MCF 10A (cell line): ENCODE measurements around the gene MSL2. TPM values are rescaled to one million over a fixed set of nuclear protein-coding genes. Genes with fewer than 3 reads are reported as not detected.

Experiments
- BruUV-seq: library from RNA; stranded (reverse); fragments of 400-500 nt; replicated peaks from 2 replicates; lab custom pipeline; 2021; lab: Mats Ljungman, UMichigan
- CTCF ChIA-PET: fragments of 300-600 bp; sonication (Branson Sonifier 250); formaldehyde crosslinking; extraction: SDS; loops from one replicate; lab custom pipeline; 2021; ENCODE audit warnings: antibody characterized with exemption, inconsistent platforms; lab: Yijun Ruan, JAX
- POLR2A ChIA-PET: fragments of 300-600, 350-650 bp; sonication (Branson Sonifier 250); formaldehyde crosslinking; extraction: SDS; loops from one replicate; lab custom pipeline; 2020; ENCODE audit warnings: antibody characterized with exemption, inconsistent platforms; lab: Yijun Ruan, JAX
- DNase-seq: peaks from one replicate; pipeline ENCODE4 v3.0.0-alpha.2; 2018; ENCODE audit not compliant: unreplicated experiment
- H3K27ac Mint-ChIP-seq: one replicate; pipeline ENCODE4 v1.8.0; 2022; ENCODE audit warnings: mild to moderate bottlenecking, low read depth, mixed read lengths; ENCODE audit not compliant: unreplicated experiment
- H3K27me3 Mint-ChIP-seq: one replicate; pipeline ENCODE4 v1.8.0; 2022; ENCODE audit warnings: mixed read lengths; ENCODE audit not compliant: insufficient read depth, unreplicated experiment
- H3K36me3 Mint-ChIP-seq: one replicate; pipeline ENCODE4 v1.8.0; 2022; ENCODE audit warnings: mild to moderate bottlenecking, moderate library complexity, mixed read lengths; ENCODE audit not compliant: insufficient read depth, unreplicated experiment
- H3K4me1 Mint-ChIP-seq: one replicate; pipeline ENCODE4 v1.8.0; 2022; ENCODE audit warnings: mixed read lengths; ENCODE audit not compliant: insufficient read depth, unreplicated experiment
- H3K4me3 Mint-ChIP-seq: one replicate; pipeline ENCODE4 v1.8.0; 2022; ENCODE audit warnings: mild to moderate bottlenecking, moderate library complexity, mixed read lengths; ENCODE audit not compliant: unreplicated experiment
- H3K9me3 Mint-ChIP-seq: one replicate; pipeline ENCODE4 v1.8.0; 2022; ENCODE audit warnings: mixed read lengths; ENCODE audit not compliant: unreplicated experiment
- CTCF ChIP-seq: fragments of 200-600 bp; IDR thresholded peaks from one replicate; pipeline ENCODE4 v1.8.0; 2022; ENCODE audit warnings: antibody characterized with exemption, mild to moderate bottlenecking; ENCODE audit not compliant: unreplicated experiment
- intact Hi-C: fragments of 100-400 bp; cut with micrococcal nuclease; formaldehyde crosslinking; loops from 2 replicates; pipeline ENCODE4 v1.14.1; 2022
- total RNA-seq: library from RNA; stranded (reverse); gene quantifications from 2 replicates; pipeline ENCODE4 v1.2.3, GENCODE V29; 2022

Gene MSL2
- total RNA-seq, 1 experiment from 2014 or later = 33.4 TPM

GRCh38 chr3:136189859-136190617 lies 6.1 kb downstream of the MSL2 start:
- Mint-ChIP-seq H3K9me3 (no peaks in the 10 kb centered on the region), H3K4me1 (peaks cover 37% of the 10 kb centered on the region), H3K27me3 (no peaks in the 10 kb centered on the region), H3K27ac (peak overlapping the region; percentile 59), H3K36me3 (peaks cover 23% of the 10 kb centered on the region), H3K4me3 (no peak overlapping the region)
- BruUV-seq = no TSS peak
- intact Hi-C loops = loop anchor here (10.0 kb wide), 1 partner anchor 205 kb away; no protein-coding TSS in a partner anchor
- CTCF ChIA-PET = interaction anchor here (0.5 to 1.0 kb wide), 2 partner anchors 17 to 562 kb away, joined by 3 to 4 read pairs; partner anchors contain the start of gene STAG1
- TF ChIP-seq CTCF = no peak
- no peak for DNase-seq
- POLR2A ChIA-PET = interaction anchor here (0.8 kb wide), 1 partner anchor 18 kb away, joined by 3 read pairs; no protein-coding TSS in a partner anchor

GRCh38 chr3:136189043-136189442 lies 7.1 kb downstream of the MSL2 start:
- POLR2A ChIA-PET = no interaction called here
- H3K4me1 Mint-ChIP-seq = peaks cover 37% of the 10 kb centered on the region
- H3K4me3 Mint-ChIP-seq = no peak overlapping the region

GRCh38 chr3:136187868-136188267 lies 8.3 kb downstream of the MSL2 start:
- no peak for DNase-seq
- H3K27me3 Mint-ChIP-seq = no peaks in the 10 kb centered on the region
- no peak for TF ChIP-seq CTCF
- CTCF ChIA-PET = interaction anchor here (0.7 to 1.7 kb wide), 4 partner anchors 8 to 565 kb away, joined by 3 to 5 read pairs (median 4); partner anchors contain the start of gene STAG1
- intact Hi-C loops = no loop called here
- no peaks in the 10 kb centered on the region for H3K9me3 Mint-ChIP-seq
- H3K4me1 Mint-ChIP-seq = peaks cover 40% of the 10 kb centered on the region
- no TSS peak for BruUV-seq
- peaks cover 16% of the 10 kb centered on the region for H3K36me3 Mint-ChIP-seq
- no peak overlapping the region for H3K27ac Mint-ChIP-seq
- POLR2A ChIA-PET = interaction anchor here (0.5 to 1.9 kb wide), 4 partner anchors 9 to 560 kb away, joined by 3 to 4 read pairs (median 3); no protein-coding TSS in a partner anchor
- H3K4me3 Mint-ChIP-seq = no peak overlapping the region

More at GRCh38 chr3:136189043-136189442, 7.1 kb downstream of the MSL2 start:
- Mint-ChIP-seq H3K27me3 (no peaks in the 10 kb centered on the region), H3K36me3 (peaks cover 16% of the 10 kb centered on the region), H3K9me3 (no peaks in the 10 kb centered on the region), H3K27ac (no peak overlapping the region)
- CTCF ChIA-PET = interaction anchor here (0.7 to 1.2 kb wide), 2 partner anchors 9 to 850 kb away, joined by 3 read pairs; no protein-coding TSS in a partner anchor
- no TSS peak for BruUV-seq
- intact Hi-C loops = no loop called here
- no peak for TF ChIP-seq CTCF
- no peak for DNase-seq

- peaks cover 16% of the 10 kb centered on the region for H3K36me3 Mint-ChIP-seq
- H3K9me3 Mint-ChIP-seq = no peaks in the 10 kb centered on the region
- ChIA-PET POLR2A (interaction anchor here (0.6 to 1.9 kb wide), 5 partner anchors 8 to 40 kb away, joined by 3 to 15 read pairs (median 4); partner anchors contain the start of gene MSL2), CTCF (interaction anchor here (1.3 to 1.7 kb wide), 2 partner anchors 31 to 566 kb away, joined by 3 to 5 read pairs; partner anchors contain the start of gene STAG1)
- H3K27ac Mint-ChIP-seq = no peak overlapping the region
- no peak overlapping the region for H3K4me3 Mint-ChIP-seq
- DNase-seq = no peak
- no peak for TF ChIP-seq CTCF
- no peaks in the 10 kb centered on the region for H3K27me3 Mint-ChIP-seq
- peaks cover 39% of the 10 kb centered on the region for H3K4me1 Mint-ChIP-seq
- BruUV-seq = no TSS peak
- intact Hi-C loops = no loop called here
These were observed 9.3 kb downstream of the MSL2 start for GRCh38 chr3:136186846-136187245.
